T-helper 1 cell (primary cell): ENCODE results near the gene BOLL.
"Not testable (repeated sequence)": the region's sequence is repeated elsewhere in the genome, so short reads cannot be mapped to it uniquely, and the experiment has no call there.

Experiments
- DNase-seq, 5 donors: peaks; one replicate each; pipeline ENCODE4 v3.0.0-alpha.2; 2012 to 2020
- total RNA-seq, 4 donors: gene quantifications; one replicate each; lab custom pipeline; 2026; lab: John Stamatoyannopoulos, UW

BOLL gene, protein sequence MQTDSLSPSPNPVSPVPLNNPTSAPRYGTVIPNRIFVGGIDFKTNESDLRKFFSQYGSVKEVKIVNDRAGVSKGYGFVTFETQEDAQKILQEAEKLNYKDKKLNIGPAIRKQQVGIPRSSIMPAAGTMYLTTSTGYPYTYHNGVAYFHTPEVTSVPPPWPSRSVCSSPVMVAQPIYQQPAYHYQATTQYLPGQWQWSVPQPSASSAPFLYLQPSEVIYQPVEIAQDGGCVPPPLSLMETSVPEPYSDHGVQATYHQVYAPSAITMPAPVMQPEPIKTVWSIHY
- total RNA-seq: 0 to 0.08 (median 0) reads per million in 4 donors

DNA sequence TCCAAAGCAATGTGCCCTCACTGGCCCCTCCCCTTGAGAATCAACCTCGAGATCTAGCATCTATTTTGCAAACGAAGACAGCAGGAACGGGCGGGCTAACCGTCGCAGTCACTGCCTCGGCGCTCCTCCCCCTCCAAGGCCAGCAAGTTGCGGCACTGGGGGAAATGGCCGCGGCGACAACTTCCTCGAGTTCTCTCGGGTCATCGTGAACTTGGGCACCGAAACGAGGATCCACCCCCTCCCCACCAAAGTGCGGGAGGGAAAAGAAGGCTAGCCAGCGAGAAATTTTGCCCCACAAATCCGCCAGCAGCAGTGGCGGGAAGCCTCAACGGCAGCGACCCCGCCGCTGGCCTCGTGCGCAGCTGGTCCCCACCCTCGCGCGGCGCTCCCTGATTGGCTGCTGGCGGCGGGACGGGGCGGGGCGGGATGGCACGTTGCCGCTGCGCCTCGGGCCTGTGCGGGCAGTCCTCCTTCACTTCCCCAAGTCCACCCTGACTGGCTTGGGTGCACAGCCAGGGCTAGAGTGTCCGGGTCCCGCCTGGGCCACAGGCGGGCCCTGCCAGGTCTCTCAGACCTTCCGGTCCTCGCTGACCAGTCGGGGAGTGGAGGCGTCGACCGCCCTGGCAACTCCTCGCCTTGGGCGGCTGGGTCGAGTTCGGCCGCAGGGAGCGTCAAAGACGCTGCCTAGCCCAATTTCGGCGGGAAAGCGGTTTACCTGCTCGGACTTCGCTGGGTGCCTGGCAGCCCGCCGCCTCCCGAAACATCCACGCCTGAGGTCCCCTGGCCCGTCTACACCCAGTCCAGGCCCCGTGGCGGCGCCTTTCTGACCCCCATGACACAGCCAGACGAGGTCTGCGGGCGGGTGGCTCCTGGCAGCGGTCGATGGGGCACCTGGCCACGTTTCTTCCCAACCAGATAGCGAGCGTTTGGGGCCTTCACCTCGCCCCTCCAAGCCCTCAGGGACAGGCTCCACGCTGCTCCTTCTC lies at the start of gene BOLL:
Gene BOLL, minus strand, starts transcription at position 364 of the 986 bp plus-strand sequence. CDS start 3,469 bp downstream, outside the sequence.
- peak in 1 of 5 donors; percentile 13 for DNase-seq

DNA sequence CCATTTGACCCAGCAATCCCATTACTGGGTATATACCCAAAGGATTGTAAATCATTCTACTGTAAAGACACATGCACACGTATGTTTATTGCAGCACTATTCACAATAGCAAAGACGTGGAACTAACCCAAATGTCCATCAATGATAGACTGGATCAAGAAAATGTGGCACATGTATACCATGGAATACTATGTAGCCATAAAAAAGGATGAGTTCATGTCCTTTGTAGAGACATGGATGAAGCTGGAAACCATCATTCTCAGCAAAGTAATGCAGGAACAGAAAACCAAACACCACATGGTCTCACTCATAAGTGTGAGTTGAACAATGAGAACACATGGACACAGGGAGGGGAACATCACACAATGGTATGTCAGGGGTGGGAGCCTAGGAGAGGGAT lies 49.7 kb upstream of the BOLL start:
- not testable (repeated sequence) for DNase-seq

DNA sequence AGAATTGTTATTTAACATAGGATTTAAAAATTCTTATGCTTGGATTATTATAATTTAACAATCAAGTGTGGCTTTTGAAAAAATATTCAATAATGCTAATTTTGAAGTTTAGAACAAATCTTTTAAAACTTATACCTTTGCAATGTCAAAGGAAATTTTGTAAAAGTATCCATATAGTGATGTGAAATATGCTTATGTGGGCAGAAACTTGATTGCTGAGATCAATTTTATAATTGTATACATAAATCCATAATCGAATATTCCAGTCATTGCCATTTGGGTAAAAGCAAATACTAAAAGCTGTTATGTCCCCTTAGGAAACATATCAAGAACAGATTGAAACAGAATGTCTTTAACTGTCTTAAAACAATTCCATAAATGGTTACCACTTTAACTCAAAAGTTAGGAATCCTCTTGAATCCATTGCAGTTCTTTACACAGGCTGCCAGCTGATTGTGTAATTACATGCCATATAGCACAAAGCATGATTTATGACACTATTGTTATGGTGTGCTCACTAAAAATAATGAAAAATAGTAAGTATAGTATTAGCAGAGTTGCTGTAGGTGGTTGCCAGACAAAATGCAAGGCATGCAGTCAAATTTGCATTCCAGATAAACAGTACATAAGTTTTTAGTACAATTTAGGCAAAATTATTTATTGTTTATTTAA lies 43.5 kb upstream of the BOLL start:
- no peak for DNase-seq

DNA sequence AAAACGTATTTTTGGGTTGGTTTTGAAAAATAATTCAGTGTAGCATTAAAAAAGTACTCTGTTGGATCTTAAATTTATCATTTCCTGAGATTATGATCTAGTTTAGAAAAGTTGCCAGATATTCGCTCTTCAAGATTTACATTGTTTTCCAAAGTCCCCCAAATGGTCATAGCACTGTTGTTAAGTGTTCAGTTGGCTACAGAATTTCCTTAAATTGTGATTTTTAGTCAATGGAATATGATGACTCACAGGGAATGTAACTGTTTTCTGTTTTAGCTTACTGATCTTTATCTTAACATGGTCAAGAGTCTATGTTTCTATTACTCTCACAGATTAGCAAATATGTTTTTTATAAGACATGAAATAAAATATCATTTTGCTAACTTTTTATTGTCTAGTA lies 42.5 kb upstream of the BOLL start:
- DNase-seq: no peak

DNA sequence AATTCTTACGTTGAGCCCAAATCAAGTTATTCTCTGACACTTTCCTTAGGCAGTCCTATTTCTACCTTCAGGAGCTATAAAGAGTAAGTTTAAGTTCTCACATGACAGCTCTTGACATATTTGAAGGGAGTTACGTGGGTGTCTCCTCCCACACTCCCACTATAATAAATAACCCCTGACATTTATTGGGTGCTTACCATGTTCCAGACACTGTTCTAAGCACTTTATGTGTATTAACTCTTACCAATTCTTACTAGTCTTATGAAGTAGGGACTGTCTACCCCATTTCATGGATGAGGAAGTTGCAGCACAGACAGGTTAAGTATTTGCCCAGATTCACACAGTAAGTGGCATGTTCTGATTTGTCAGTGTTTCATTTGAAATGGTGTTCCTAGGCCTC lies 37.2 kb upstream of the BOLL start:
- no peak for DNase-seq

DNA sequence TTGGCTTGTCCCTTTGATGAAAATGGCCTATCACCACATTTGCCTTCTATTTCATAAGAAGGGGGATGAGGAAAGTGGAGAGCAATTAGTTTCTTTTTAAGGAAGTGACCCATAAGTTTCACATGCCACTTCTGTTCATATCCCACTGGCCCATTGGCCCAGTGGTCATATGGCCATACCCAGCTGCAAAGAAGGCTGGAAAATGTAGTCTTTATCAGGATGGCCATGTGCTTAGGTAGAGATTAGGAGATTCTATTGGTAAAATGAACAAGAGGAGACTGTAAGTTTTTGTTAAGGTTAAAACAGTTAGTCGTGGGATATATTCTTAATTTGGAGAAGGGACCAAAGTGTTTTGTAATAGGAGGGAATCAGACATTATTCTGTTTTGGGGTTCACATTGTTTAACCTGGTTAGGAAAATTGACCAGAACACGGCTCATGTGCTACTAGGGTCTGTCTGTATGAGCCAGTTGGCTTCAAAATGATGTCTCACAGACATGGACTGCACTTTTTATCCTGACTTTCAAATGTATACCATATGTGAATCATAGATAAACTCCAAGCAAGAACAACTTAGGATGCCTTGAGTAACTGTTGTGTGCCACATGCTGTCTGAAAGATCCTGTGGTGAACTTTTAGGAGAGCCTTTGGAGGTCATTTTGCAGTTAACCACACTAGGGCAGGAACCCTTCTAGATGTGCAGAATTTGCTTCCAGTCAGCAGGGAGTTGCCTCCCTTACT lies 36.6 kb upstream of the BOLL start:
- DNase-seq: no peak

DNA sequence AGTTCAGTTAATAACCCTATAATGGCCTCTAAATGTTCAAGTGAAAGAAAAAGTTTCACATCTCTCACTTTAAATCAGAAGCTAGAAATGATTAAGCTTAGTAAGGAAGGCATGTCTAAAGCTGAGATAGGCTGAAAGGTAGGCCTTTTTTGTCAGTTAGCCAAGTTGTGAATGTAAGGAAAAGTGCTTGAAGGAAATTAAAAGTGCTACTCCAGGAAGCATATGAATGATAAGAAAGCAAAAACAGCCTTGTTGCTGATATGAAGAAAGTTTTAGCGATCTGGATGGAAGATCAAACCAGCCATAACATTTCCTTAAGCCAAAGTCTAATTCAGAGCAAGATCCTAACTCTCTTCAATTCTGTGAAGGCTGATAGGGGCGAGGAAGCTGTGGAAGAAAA lies 29.4 kb upstream of the BOLL start:
- DNase-seq: no peak

DNA sequence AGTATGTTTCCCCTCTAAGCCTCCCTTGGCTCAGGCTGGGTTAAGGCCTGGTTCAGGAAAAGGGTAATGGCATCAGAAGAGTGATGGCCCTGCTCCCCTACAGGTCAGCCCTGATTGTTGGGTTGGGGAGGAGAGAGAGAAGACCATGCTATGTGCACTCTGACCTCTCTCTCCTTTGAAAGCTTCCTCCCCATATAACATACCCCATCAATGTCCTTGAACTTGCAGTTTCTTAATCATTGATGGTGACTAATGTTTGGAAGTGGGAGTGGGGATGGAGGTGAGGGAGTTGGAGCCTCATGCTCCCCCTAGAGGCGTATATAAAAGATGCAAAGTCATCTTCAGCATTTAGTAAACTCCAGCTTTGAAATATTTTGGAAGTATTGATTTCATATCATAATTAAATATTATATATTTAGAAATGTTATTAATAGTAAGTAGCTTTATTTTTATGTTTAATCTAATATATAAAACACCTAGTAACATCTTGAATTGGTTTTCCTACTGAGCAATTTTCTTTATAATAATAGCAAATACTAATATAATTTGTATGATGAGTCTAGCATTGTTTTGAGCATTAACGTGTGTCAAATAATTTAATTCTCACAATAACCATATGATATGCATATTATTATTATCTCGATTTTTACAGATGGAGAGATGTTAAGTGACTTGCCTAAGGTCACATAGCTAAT lies 28.1 kb upstream of the BOLL start:
- DNase-seq: peak in 1 of 5 donors; percentile 20

DNA sequence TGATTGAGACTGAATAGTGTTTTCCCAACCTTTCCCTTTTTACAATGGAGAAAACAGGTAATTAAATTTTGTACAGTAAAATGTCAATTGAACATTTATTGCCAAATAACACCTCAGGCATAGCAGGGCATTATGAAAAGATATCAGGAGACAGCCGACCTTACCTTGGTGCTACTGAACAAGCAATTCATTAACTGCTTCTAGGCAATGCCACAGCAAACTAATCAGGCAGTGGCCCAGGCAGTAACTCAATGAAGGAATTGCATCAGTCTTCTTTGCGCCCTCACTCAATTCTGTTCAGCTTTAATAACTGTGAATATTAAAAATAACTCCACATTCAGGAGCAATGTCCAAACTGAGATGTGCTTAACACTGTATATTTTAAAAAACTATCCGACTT lies 25.4 kb upstream of the BOLL start:
- no peak for DNase-seq

DNA sequence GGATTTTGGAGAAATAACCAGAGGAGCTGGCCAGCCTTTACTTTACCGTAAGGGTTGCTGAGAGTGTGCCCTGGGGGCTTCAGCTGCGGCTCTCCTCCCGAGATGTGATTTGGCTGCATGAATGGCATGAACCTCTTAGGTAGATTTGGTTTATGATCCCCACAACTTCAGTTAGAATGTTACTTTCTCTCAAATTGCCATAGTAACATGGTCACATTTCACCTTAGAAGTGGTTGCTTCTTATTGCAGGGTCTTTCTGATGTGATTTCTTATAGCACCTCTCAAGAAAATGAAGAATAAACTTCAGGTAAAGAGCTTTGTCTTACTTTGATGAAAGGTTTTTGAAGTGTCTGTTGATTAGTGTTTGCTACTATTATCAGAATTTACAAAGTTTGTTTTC lies 24.9 kb upstream of the BOLL start:
- no peak for DNase-seq

DNA sequence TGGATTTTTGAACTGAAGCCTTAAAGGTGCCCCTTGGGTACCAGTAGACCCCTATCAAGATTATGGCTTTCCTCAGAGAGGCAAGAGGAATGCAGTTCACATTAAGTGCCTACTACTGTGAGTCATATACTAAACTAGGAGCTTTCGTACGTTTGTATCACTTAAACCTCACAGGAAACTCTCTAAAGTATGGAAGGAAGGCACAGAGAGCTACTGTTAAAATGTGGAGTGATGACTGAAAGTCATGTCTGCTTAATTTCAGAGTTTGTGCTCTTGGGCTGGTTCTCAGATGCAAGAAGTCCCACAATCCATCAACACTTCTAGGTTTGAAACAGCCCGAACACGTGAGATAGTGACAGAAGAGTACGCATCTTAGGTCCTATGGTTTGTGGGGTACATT lies 23.9 kb upstream of the BOLL start:
- peak in 1 of 5 donors; percentile 7 for DNase-seq

DNA sequence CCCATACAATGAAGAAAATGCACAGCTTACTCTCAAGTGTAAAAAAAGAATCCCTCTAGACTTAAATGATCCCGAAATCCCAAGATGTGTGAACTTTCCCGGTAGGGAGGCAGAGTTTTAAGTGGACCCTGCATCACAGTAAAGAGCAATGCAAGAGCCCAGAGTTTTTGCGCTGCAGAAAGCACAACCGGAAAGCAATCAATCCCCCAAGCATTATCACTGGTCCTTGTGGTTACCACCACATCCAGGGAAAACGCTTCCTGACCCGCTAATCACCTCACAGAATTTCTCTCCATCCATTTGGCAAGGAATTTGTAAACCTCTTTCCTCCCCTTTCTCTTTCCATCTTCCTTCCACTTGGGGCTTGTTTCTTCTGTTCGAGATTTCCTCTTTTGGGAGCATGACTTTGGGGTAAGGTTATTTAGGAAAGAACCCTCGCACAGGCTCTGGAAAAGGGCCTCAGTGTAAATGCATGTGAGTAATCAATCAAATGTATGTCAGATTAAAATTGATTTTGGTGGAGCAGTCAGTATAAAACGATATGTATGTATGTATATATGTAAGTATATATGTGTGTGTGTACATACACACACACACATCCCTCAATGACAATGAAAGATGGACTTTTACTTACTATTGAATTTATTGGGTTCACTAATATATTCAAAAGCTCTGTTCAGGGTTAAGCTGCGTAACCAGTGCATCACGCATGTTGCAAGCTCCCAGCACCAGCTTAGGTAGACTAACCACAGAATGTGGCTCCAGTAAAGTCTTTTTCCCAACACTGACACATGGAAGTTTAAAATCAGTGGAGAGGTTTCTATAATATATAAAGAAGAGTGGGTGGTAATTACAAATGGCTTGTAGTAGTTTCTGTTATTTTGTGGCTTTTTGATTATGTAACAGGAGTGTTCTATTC lies 20.9 kb upstream of the BOLL start:
- DNase-seq: no peak

DNA sequence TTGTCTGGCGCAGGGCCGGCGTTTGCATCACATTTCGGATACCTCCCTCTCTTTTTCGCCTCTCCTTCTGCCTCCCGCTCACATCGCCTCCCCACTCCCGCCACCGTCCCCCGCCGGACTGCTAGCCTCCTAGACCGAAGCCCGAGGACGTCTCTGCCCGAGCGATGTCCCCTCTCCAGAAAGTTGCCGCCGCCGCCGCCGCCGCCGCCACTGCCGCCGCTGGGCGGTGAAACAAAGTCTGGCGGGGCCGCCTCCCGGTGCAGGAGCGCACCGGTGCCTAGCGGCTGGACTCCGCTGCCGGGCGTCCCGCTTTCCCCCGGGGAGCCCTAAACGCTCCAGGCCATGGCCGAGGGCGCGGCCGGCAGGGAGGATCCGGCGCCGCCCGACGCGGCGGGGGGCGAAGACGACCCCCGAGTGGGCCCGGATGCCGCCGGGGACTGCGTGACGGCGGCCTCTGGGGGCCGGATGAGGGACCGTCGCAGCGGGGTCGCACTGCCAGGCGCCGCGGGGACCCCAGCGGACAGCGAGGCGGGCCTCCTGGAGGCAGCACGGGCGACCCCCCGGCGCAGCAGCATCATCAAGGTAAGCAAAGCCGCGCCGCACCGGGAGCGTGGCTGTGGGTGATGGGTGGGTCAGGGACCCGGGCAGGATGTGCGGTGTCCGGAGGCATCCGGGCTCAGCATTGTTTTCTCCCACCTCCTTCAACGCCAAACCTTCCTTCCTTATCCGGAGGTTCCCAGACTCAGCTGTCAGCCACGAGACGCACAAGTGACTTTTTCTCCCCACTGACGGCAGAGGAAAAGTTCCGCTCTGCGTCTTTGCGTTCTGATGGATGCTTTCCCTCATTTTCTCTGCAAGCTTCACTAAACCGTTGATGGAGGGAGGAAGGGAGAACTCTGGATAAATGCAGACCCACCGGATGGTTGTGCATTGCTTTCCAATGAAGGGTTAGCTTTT lies 19.9 kb upstream of the BOLL start:
- peak; percentile 12 to 36 (median 22) for DNase-seq

DNA sequence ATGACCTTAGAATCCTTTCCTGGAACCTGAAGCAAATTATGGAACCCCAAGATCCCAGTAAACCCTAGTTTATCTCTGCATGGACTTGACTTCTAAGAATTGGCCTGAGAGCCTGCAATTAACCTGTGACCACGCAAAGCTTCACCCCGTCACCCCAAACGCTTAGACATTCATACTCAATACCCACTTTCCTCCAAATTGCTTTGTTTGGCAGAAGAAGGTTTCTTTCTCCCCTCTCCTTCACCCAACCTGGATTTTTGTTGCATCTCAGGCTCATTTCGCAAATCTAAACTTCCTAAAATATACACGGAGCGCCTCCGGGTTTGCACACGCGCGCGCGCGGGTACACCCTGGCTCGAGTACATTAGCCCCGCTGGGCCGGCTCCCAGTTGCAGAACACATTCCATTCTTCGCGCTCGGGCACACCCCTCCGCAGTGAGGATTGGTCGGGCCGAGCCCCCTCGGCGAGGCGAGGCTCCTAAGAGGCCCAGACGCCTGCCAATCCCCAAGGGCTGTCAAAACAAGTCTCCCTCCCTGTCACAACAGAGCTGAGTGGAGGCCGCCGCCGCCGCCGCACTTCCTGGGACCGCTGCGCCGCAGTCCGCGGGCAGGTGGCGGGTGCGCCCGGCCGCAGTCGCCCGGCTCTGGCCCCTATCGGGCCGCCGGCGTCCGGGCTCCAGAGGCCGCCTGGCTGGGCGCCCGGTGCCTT lies 19.1 kb upstream of the BOLL start, which contains the start of gene PLCL1:
Gene PLCL1, plus strand, starts transcription at position 545 of the 709 bp plus-strand sequence.
- peak; percentile 77 to 91 (median 83) for DNase-seq

DNA sequence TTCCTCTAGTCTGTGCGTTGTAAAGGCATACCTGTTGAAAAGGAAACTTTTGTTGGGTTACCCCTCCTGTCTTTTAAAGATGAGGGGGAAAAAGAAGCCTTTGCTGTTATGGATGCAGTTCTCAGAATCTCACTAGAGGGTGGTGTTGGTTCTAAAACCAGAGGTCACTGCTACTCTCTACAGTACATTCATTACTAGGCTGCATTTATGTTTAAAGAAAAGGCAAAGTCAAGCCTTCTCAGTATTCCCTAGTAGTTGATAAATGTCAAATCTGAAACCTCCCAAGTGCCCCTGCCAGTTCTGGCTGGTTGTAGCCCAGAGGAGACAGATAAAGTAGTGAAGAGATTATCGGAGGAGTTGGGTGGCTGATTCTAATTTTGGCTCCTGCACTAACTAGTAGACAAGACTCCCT lies 17.9 kb upstream of the BOLL start:
- peak in 3 of 5 donors; percentile 12 to 51 (median 17) for DNase-seq

DNA sequence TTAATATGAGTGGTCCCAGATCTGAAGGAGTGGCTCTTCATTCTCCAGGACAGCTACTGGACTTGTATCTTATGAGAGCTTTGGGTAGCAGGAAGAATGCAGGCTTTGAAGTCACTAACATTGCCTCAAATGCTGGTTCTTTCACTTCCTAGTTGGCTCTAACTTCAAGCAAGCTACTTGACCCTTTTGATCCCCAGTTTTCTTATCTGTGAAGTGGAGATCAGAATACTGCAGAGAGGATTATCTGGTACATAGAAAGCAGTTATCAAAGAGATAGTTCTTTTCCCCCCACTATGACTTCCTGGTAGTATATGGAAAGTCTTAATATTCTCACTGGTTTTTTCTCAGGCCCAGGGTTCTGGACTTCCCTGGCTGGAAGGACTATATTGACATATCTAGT lies 15.9 kb upstream of the BOLL start:
- DNase-seq: no peak

DNA sequence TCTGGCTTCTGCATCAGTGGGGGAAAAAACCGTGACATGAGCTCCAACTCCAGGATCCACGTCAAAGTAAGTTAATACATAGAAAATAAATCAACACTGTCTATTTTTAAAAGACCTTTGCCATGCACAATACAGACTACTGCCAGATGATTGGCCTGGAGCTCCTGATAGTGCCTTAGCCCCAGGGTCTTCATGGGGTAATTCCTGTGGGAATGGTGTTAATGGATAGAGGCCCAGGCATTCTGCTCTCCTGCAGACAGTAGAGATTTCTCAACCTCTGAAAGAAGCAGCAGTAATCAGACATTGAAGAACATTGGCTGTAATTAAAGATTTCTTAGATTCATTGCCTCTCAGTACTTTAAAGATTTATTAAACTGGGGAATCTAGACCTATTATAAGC lies 15.0 kb upstream of the BOLL start:
- DNase-seq: no peak

DNA sequence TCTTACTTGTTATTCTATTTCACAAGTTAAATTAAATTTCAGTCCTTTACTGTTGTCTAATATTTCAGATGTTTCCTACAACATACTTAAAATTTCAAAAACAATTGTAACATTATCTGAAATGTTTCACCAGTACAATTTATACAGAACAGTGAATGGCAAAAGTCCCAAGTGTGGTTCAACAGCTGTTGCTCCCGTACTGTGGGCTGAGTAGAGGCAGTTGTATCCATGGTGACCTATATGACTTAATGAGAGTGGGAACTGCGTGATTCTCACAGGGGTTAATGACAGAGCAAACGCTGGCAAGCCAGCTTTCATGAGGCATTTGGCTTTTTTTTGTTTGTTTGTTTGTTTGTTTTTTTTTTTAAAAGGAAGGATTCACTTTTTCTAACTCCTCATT lies 13.9 kb upstream of the BOLL start:
- DNase-seq: no peak

DNA sequence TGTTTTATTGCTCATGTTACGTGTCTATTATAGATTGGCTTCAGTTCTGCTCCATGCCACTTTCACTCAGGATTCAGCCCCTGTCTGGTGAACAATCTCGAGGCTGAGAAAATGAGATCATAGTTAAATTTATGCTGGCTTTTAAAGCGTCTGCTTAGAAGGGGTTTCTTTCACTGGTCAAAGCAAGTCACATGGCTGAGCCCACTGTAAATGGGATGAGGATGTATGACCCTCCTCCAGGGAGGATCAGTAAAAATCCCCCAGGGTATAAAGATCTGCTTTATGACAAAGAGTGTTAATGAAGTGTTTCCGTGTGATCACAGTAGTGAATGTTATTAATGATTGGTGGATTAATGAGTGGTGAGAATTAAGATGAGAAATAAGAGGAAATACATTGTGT lies 13.1 kb upstream of the BOLL start:
- no peak for DNase-seq
